A549 (cell line): ENCODE results near the gene ZMYND8. TPM values are rescaled to one million over a fixed set of nuclear protein-coding genes. Genes with fewer than 3 reads are reported as not detected.

Experiments
- ATAC-seq, 2 experiments: fragments of 200-7000 bp in 1 of 2; fragments of >200 bp in 1 of 2; cut with Nextera tagmentation in 1 of 2; cut with Tn5 transposase in 1 of 2; 3 replicates each; pipeline versions ENCODE4 v1.8.0 to v1.9.1; 2018 to 2020; ENCODE audit warnings: mild to moderate bottlenecking in 1 of 2, moderate library complexity in 1 of 2
- CTCF ChIA-PET: fragments of 300-600 bp; sonication (Branson Sonifier 250); formaldehyde crosslinking; extraction: SDS; loops from one replicate; lab custom pipeline; 2021; ENCODE audit warnings: antibody characterized with exemption, inconsistent platforms; lab: Yijun Ruan, JAX
- POLR2A ChIA-PET: fragments of 350-600 bp; formaldehyde crosslinking; extraction: SDS; loops from one replicate; lab custom pipeline; 2021; ENCODE audit warnings: antibody characterized with exemption, inconsistent platforms; lab: Yijun Ruan, JAX
- DNase-seq, 2 experiments: peaks; one replicate each; pipeline versions ENCODE4 v3.0.0 to v3.0.0-alpha.2; 2011 to 2016; ENCODE audit warnings: low read depth in 1 of 2, low spot score in 1 of 2
- FAIRE-seq: peaks from 2 replicates; lab custom pipeline; 2011; peaks lifted over from hg19 to GRCh38; lab: Jason Lieb, UNC
- H3K27ac ChIP-seq, 2 experiments: fragments of >200 bp; sonication (Bioruptor Twin); formaldehyde crosslinking; 3 replicates each; pipeline ENCODE4 v1.5.1; 2016 to 2017
- H3K4me1 ChIP-seq: fragments of >200 bp; sonication (Bioruptor Twin); formaldehyde crosslinking; 3 replicates; pipeline ENCODE4 v1.6.1; 2016
- H3K4me2 ChIP-seq: fragments of >200 bp; sonication (Bioruptor Twin); formaldehyde crosslinking; 3 replicates; pipeline ENCODE4 v1.6.1; 2016
- H3K4me3 ChIP-seq: fragments of >200 bp; sonication (Bioruptor Twin); formaldehyde crosslinking; 3 replicates; pipeline ENCODE4 v1.5.1; 2016
- H3K9me3 ChIP-seq: fragments of >200 bp; sonication (Bioruptor Twin); formaldehyde crosslinking; 3 replicates; pipeline ENCODE4 v1.6.1; 2016
- CBX8 ChIP-seq: fragments of 200-600 bp; sonication (generic); IDR thresholded peaks from 2 replicates; pipeline ENCODE4 v1.6.1; 2016
- CEBPB ChIP-seq, 2 experiments: fragments of >200 bp in 1 of 2; sonication (Bioruptor Twin) in 1 of 2; formaldehyde crosslinking in 1 of 2; IDR thresholded peaks; 2 replicates each; pipeline ENCODE4 v1.6.1; 2012 to 2016
- CHD2 ChIP-seq: fragments of 150-350 bp; IDR thresholded peaks from 2 replicates; pipeline ENCODE4 v1.6.1; 2014; ENCODE audit warnings: low read length; ENCODE audit not compliant: partially characterized antibody
- CHD4 ChIP-seq: fragments of 200-600 bp; sonication (generic); IDR thresholded peaks from 2 replicates; pipeline ENCODE4 v1.6.1; 2016; ENCODE audit warnings: antibody characterized with exemption, mild to moderate bottlenecking, borderline replicate concordance
- EP300 ChIP-seq, 2 experiments: fragments of >200 bp; sonication (Bioruptor Twin); formaldehyde crosslinking; IDR thresholded peaks; 2 replicates in 1 of 2; 3 replicates in 1 of 2; pipeline ENCODE4 v1.6.1; 2016 to 2017
- ESRRA ChIP-seq: fragments of 150-350 bp; IDR thresholded peaks from 2 replicates; pipeline ENCODE4 v1.6.1; 2014; ENCODE audit warnings: mild to moderate bottlenecking, low read length, borderline replicate concordance
- FOSB ChIP-seq: fragments of 250-450 bp; sonication (Bioruptor Pico); IDR thresholded peaks from 2 replicates; pipeline ENCODE4 v1.5.0; 2020; ENCODE audit warnings: mild to moderate bottlenecking, moderate library complexity
- FOSL2 ChIP-seq, 2 experiments: fragments of 450-650 bp in 1 of 2; fragments of >200 bp in 1 of 2; sonication (Bioruptor Twin) in 1 of 2; formaldehyde crosslinking; IDR thresholded peaks; 2 replicates each; pipeline versions ENCODE4 v1.5.0 to v1.6.1; 2016 to 2020; ENCODE audit warnings: mild to moderate bottlenecking in 1 of 2, moderate library complexity in 1 of 2
- GATA3 ChIP-seq: IDR thresholded peaks from 2 replicates; pipeline ENCODE4 v1.6.1; 2012; ENCODE audit warnings: borderline replicate concordance
- HOXB5 ChIP-seq: fragments of 250-450 bp; sonication (Bioruptor Pico); IDR thresholded peaks from 2 replicates; pipeline ENCODE4 v1.5.0; 2020; ENCODE audit warnings: mild to moderate bottlenecking, moderate library complexity
- MAFK ChIP-seq: fragments of 450-650 bp; IDR thresholded peaks from 2 replicates; pipeline ENCODE4 v1.6.1; 2014; ENCODE audit not compliant: partially characterized antibody
- NFE2L2 ChIP-seq: fragments of 150-350 bp; conservative IDR thresholded peaks from 2 replicates; pipeline ENCODE4 v1.6.1; 2014; ENCODE audit warnings: low read length
- NPAS2 ChIP-seq: fragments of 250-450 bp; sonication (Bioruptor Pico); IDR thresholded peaks from 2 replicates; pipeline ENCODE4 v1.8.0; 2022; ENCODE audit warnings: mild to moderate bottlenecking, moderate library complexity, borderline replicate concordance
- RNF2 ChIP-seq: fragments of 200-600 bp; sonication (generic); IDR thresholded peaks from 2 replicates; pipeline ENCODE4 v1.6.1; 2016; ENCODE audit warnings: low read depth, mild to moderate bottlenecking, antibody characterized with exemption, moderate library complexity, borderline replicate concordance
- ZNF302 ChIP-seq: fragments of 250-450 bp; sonication (Bioruptor Pico); IDR thresholded peaks from 2 replicates; pipeline ENCODE4 v1.9.0; 2021; ENCODE audit warnings: inconsistent platforms, mild to moderate bottlenecking, moderate library complexity
- ZSCAN20 ChIP-seq: fragments of 250-450 bp; sonication (Bioruptor Pico); IDR thresholded peaks from 2 replicates; pipeline ENCODE4 v1.8.0; 2022; ENCODE audit warnings: mild to moderate bottlenecking, moderate library complexity
- WGBS: methylation state at CpG from one replicate; pipeline ENCODE4 v1.1.6; 2017; ENCODE audit errors: missing lambda C conversion rate; 5-methylcytosine and 5-hydroxymethylcytosine counted together
- polyA plus RNA-seq, 4 experiments: library from polyadenylated mRNA; depleted of rRNA in 3 of 4; stranded (reverse); fragments of >200 nt; fragmentation: RNase III in 1 of 4; extraction: RNeasy Plus Mini Kit Qiagen cat#74134 plus additional on column Dnase treatment in 1 of 4; gene quantifications; 2 replicates in 3 of 4; 3 replicates in 1 of 4; pipeline ENCODE4 v1.2.3, GENCODE V29; 2011 to 2017
- TF ChIP-seq, protein P1 (sequence below): IDR thresholded peaks from 2 replicates; pipeline ENCODE4 v1.6.1; 2012
- TF ChIP-seq, protein P2 (sequence below): fragments of 450-650 bp; IDR thresholded peaks from 2 replicates; pipeline ENCODE4 v1.6.1; 2014; ENCODE audit warnings: antibody characterized with exemption
- TF ChIP-seq, protein P3 (sequence below): fragments of 250-450 bp; sonication (Bioruptor Pico); IDR thresholded peaks from 2 replicates; pipeline ENCODE4 v1.5.0; 2020; ENCODE audit warnings: low read depth, mild to moderate bottlenecking, moderate library complexity
- TF ChIP-seq, protein P4 (sequence below): fragments of 200-600 bp; sonication (generic); IDR thresholded peaks from 2 replicates; pipeline ENCODE4 v1.6.1; 2016; ENCODE audit warnings: antibody characterized with exemption, mild to moderate bottlenecking, moderate library complexity
- TF ChIP-seq, protein P5 (sequence below): fragments of >200 bp; sonication (Bioruptor Twin); formaldehyde crosslinking; IDR thresholded peaks from 2 replicates; pipeline ENCODE4 v1.6.1; 2016

The ZMYND8 gene
- polyA plus RNA-seq, 2 of the 4 experiments (the other 2 are of a cell fraction) = 10.4 to 24.9 TPM

DNA sequence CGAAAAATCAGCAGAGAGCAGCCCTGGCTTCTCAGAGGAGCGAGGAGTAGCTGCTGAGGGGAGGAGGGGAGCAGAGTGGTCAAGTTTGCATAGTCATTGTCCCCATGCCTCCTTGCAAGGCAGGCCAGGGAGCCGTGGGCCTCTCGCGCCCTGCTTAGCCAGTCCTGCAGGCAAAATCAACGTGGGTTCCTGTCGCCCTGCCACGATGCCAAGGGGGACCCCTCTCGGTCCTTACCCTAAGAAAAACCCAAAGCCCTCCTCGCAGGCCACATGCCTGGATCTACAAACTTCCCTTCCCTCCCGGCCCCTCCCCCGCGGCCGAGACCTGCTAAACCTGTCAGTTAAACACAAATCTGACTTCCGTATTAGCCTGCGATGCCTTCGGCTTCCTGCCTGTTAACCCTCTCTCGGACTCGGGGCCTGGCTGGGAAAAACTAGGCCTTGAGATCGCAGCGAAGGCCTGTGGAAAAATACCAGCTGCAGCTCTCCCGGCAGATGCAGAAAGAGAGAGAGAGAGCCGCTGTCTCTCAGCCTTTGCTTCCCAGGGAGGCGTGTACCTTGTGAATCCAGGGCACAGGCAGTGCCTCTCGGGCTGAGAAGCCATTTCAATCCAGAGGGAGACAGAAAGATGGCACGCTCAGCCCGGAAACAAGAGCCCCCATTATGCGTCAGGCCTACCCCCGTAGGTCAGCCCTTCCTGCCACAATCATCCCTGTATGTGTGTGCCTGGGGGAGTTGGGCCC lies 968 bp upstream of the ZMYND8 start (continued):
- TF ChIP-seq ZNF302 (CRISPR knock-in tag) (peak; percentile 88), MAFK (peak; percentile 64)
- TF ChIP-seq, protein P1, sequence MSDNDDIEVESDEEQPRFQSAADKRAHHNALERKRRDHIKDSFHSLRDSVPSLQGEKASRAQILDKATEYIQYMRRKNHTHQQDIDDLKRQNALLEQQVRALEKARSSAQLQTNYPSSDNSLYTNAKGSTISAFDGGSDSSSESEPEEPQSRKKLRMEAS = peak; percentile 91
- TF ChIP-seq, all 56 proteins: peak for 23

DNA sequence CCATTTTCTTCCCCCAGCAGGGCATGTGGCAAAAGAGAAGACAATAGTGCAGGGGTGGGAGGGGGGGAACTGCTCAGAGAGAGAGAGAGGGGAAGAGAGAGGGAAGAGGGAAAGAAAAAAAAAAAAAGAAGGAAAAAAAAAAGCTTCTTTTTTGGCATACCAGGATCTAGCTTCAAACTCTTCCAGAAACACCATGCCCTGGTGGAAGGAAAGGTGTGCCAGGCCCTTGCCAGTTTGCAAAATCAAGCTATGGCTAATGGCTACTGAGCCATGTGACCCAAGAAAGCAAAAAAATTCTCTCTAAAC lies 326 bp downstream of the ZMYND8 start:
- DNase-seq = no peak
- no peaks in the 10 kb centered on the region for H3K9me3 ChIP-seq
- POLR2A ChIA-PET = interaction anchor here (0.6 to 6.4 kb wide), 10 partner anchors 24 to 154 kb away, joined by 3 to 83 read pairs (median 7); partner anchors contain the start of gene NCOA3
- ATAC-seq = no peak
- FAIRE-seq = no peak
- H3K4me3 ChIP-seq = peak overlapping the region; percentile 7; the same call in 1 of the 3 replicates
- TF ChIP-seq, protein P2, sequence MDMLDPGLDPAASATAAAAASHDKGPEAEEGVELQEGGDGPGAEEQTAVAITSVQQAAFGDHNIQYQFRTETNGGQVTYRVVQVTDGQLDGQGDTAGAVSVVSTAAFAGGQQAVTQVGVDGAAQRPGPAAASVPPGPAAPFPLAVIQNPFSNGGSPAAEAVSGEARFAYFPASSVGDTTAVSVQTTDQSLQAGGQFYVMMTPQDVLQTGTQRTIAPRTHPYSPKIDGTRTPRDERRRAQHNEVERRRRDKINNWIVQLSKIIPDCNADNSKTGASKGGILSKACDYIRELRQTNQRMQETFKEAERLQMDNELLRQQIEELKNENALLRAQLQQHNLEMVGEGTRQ = peak; percentile 35; the same call in 1 of the 2 replicates
- no peak for TF ChIP-seq ESRRA
- CTCF ChIA-PET = interaction anchor here (0.7 to 14.5 kb wide), 9 partner anchors 9 to 83 kb away, joined by 3 to 137 read pairs (median 5); no protein-coding TSS in a partner anchor
- peaks cover 98% of the 10 kb centered on the region for H3K4me1 ChIP-seq
- H3K27ac ChIP-seq = peak overlapping the region; percentile 100
- peak overlapping the region; percentile 68 for H3K4me2 ChIP-seq

DNA sequence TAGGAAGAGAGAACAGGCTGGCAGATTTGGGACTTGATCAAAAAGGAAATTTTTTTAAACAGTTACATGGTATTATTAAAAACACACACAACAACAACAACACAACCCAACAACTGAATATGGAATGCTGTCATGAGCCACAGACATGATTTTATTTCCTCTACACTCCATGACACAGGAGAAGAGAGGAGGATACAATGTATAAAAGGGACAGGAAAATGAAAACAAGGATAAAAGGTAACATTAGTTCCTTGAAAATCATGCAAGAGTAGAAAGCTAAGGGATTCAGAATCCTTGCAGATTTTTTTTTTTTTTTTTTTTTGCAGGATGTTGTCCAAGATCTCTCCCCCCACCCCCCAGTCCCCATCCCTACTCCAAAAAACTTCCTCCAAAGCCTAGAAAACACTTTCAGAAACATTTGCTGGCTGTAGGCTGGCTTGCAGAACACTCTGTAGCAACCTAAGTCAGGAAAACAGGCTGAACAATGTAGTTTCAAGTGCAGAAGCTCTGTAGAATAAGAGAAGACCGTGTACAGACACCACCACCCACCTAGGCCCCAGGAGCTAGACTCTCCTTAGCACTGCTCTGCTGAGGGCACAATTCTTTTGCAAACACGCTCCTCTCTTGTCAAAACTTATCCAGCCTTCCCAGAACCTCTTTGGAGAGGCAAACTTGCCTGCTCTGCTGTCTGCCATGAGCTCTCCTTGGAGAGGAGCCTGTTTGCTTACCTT lies 845 bp downstream of the ZMYND8 start:
- Histone ChIP-seq H3K4me1 (peaks cover 98% of the 10 kb centered on the region), H3K9me3 (no peaks in the 10 kb centered on the region), H3K4me2 (peak overlapping the region; percentile 68), H3K27ac (peak overlapping the region; percentile 100), H3K4me3 (peak overlapping the region; percentile 1; the same call in 1 of the 3 replicates)
- FAIRE-seq = no peak
- WGBS = 22% methylated on average over 2 of the region's 2 CpGs
- TF ChIP-seq CBX8 = no peak
- TF ChIP-seq ZSCAN20 (CRISPR knock-in tag) = peak; percentile 25; the same call in 1 of the 2 replicates
- TF ChIP-seq CEBPB (IDR thresholded peaks at IDR 0.05) = no peak
- TF ChIP-seq, protein P3, sequence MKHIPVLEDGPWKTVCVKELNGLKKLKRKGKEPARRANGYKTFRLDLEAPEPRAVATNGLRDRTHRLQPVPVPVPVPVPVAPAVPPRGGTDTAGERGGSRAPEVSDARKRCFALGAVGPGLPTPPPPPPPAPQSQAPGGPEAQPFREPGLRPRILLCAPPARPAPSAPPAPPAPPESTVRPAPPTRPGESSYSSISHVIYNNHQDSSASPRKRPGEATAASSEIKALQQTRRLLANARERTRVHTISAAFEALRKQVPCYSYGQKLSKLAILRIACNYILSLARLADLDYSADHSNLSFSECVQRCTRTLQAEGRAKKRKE (CRISPR knock-in tag) = 0 out of 2 replicates have a peak, but pooled peaks have one; percentile 22
- TF ChIP-seq CHD2 = no peak
- TF ChIP-seq GATA3 = no peak
- TF ChIP-seq ZNF302 (CRISPR knock-in tag) = no peak
- ChIA-PET POLR2A (interaction anchor here (0.6 to 6.4 kb wide), 8 partner anchors 16 to 82 kb away, joined by 4 to 83 read pairs (median 8); no protein-coding TSS in a partner anchor), CTCF (interaction anchor here (0.7 to 14.5 kb wide), 7 partner anchors 8 to 82 kb away, joined by 3 to 137 read pairs (median 3); no protein-coding TSS in a partner anchor)
- no peak for DNase-seq
- ATAC-seq = no peak

DNA sequence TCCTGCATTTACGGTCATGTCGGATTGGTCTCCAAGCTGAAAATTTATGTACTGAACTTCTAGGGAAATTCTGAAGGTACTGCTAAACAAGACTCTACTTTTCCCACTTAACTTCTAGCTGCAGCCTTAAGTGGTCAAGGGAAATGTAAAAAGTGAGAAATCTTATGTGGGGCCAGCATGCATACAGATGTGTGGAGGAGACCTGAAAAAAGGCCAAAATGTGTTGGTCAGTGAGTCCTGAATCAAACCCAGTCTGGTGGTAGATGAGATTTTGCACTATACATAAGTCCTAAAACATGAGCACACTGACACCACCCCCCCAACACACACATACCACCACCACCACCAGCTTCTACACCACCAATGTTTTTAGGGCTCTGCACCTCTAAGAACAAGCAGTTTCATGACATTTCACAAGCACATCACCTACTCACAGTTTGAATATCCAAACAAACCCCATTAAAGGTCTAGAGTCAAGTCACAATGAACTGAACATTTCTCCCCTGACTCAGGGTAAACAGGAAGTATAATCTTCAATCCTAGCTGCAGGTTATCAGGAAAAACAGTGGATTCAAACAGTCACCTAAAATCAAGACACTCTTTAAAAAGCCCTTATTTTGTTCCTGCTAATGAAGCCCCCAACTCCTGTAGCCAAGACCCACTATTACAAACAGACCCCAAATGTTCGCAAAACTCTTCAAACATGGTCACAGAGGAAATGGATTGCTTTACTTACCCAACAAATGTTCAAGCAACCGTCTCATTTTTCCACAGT lies 1.6 kb downstream of the ZMYND8 start:
- ChIA-PET POLR2A (interaction anchor here (0.6 to 1.3 kb wide), 4 partner anchors 15 to 147 kb away, joined by 3 to 5 read pairs (median 4); partner anchors contain the start of gene NCOA3), CTCF (interaction anchor here (0.8 to 14.5 kb wide), 6 partner anchors 23 to 1266 kb away, joined by 3 to 137 read pairs (median 4); no protein-coding TSS in a partner anchor)
- peak overlapping the region; percentile 10; the same call in 1 of the 3 replicates for H3K4me3 ChIP-seq
- H3K4me1 ChIP-seq = peaks cover 99% of the 10 kb centered on the region
- H3K27ac ChIP-seq = peak overlapping the region; percentile 100
- peak overlapping the region; percentile 68 for H3K4me2 ChIP-seq
- FAIRE-seq (no peak), ATAC-seq (no peak), DNase-seq (peak in 1 of 2 experiments; percentile 46)
- 57% methylated on average over 4 of the region's 4 CpGs for WGBS
- no peaks in the 10 kb centered on the region for H3K9me3 ChIP-seq
- TF ChIP-seq NPAS2 (no peak), EP300 (IDR thresholded peaks at IDR 0.05) (no peak), FOSB (CRISPR knock-in tag) (no peak), NFE2L2 (no peak), CHD4 (no peak), HOXB5 (CRISPR knock-in tag) (no peak), FOSL2 (IDR thresholded peaks at IDR 0.05) (no peak), FOSL2 (CRISPR knock-in tag; IDR thresholded peaks at IDR 0.05) (peak; percentile 31; the same call in 1 of the 2 replicates), MAFK (no peak), RNF2 (no peak)
- TF ChIP-seq, protein P4, sequence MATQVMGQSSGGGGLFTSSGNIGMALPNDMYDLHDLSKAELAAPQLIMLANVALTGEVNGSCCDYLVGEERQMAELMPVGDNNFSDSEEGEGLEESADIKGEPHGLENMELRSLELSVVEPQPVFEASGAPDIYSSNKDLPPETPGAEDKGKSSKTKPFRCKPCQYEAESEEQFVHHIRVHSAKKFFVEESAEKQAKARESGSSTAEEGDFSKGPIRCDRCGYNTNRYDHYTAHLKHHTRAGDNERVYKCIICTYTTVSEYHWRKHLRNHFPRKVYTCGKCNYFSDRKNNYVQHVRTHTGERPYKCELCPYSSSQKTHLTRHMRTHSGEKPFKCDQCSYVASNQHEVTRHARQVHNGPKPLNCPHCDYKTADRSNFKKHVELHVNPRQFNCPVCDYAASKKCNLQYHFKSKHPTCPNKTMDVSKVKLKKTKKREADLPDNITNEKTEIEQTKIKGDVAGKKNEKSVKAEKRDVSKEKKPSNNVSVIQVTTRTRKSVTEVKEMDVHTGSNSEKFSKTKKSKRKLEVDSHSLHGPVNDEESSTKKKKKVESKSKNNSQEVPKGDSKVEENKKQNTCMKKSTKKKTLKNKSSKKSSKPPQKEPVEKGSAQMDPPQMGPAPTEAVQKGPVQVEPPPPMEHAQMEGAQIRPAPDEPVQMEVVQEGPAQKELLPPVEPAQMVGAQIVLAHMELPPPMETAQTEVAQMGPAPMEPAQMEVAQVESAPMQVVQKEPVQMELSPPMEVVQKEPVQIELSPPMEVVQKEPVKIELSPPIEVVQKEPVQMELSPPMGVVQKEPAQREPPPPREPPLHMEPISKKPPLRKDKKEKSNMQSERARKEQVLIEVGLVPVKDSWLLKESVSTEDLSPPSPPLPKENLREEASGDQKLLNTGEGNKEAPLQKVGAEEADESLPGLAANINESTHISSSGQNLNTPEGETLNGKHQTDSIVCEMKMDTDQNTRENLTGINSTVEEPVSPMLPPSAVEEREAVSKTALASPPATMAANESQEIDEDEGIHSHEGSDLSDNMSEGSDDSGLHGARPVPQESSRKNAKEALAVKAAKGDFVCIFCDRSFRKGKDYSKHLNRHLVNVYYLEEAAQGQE = no peak
- TF ChIP-seq, protein P5, sequence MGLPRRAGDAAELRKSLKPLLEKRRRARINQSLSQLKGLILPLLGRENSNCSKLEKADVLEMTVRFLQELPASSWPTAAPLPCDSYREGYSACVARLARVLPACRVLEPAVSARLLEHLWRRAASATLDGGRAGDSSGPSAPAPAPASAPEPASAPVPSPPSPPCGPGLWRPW = no peak
